H1 (cell line): ENCODE results near the gene PTPRD. TPM values are rescaled to one million over a fixed set of nuclear protein-coding genes. Genes with fewer than 3 reads are reported as not detected.

Source experiments
- BRCA1 ChIP-seq: IDR thresholded peaks from 2 replicates; pipeline ENCODE4 v1.6.1; 2012; ENCODE audit warnings: low read depth, low read length, improper control_type of control experiment
- CBX5 ChIP-seq: fragments of 300-800, 300-1000 bp; sonication (generic); IDR thresholded peaks from 2 replicates; pipeline ENCODE4 v1.7.1; 2016; ENCODE audit warnings: antibody characterized with exemption, low read length, low read depth
- CHD2 ChIP-seq: IDR thresholded peaks from 2 replicates; pipeline ENCODE4 v1.6.1; 2012; ENCODE audit warnings: low read length, improper control_type of control experiment
- CHD7 ChIP-seq: fragments of 300-600 bp; sonication (generic); IDR thresholded peaks from 2 replicates; pipeline ENCODE4 v1.7.1; 2012; ENCODE audit warnings: low read length, moderate library complexity, mild to moderate bottlenecking, inconsistent platforms; ENCODE audit not compliant: insufficient replicate concordance
- CTBP2 ChIP-seq: IDR thresholded peaks from 2 replicates; pipeline ENCODE4 v1.7.0; 2011; ENCODE audit warnings: borderline replicate concordance, mild to moderate bottlenecking, moderate library complexity, mixed read lengths, low read length; ENCODE audit not compliant: insufficient read depth, insufficient read length
- KDM5A ChIP-seq: fragments of 200-600 bp; IDR thresholded peaks from 2 replicates; pipeline ENCODE4 v1.7.1; 2012; ENCODE audit warnings: mild to moderate bottlenecking, low read length, inconsistent platforms, mixed read lengths
- NANOG ChIP-seq: IDR thresholded peaks from 2 replicates; pipeline ENCODE4 v1.6.1; 2011; ENCODE audit warnings: low read length, low read depth, mild to moderate bottlenecking, inconsistent platforms; ENCODE audit not compliant: insufficient read depth, poor library complexity, severe bottlenecking
- RNF2 ChIP-seq: fragments of 200-900, 300-1000 bp; sonication (generic); IDR thresholded peaks from 2 replicates; pipeline ENCODE4 v1.7.1; 2016; ENCODE audit warnings: borderline replicate concordance, low read depth, mild to moderate bottlenecking, antibody characterized with exemption, low read length; ENCODE audit not compliant: poor library complexity, severe bottlenecking; ENCODE audit errors: missing control alignments
- RXRA ChIP-seq: IDR thresholded peaks from 2 replicates; pipeline ENCODE4 v1.6.1; 2011; ENCODE audit warnings: low read depth, mild to moderate bottlenecking, low read length, moderate library complexity; ENCODE audit not compliant: insufficient read depth
- SIRT6 ChIP-seq: IDR thresholded peaks from one replicate; pipeline ENCODE4 v1.7.1; 2012; ENCODE audit warnings: low read length, inconsistent platforms
- SP1 ChIP-seq: IDR thresholded peaks from 2 replicates; pipeline ENCODE4 v1.6.1; 2011; ENCODE audit warnings: low read depth, low read length
- TAF7 ChIP-seq: optimal IDR thresholded peaks from 2 replicates; pipeline ENCODE3; 2011; ENCODE audit warnings: low read depth, mild to moderate bottlenecking, inconsistent platforms, low read length, moderate library complexity, borderline replicate concordance
- polyA plus RNA-seq, 7 experiments: library from polyadenylated mRNA; depleted of rRNA in 3 of 7; stranded (reverse) in 5 of 7; unstranded in 2 of 7; fragments of >200 nt in 5 of 7; fragments of 200-250 nt in 2 of 7; gene quantifications; 1 replicate in 5 of 7; 2 replicates in 1 of 7; 4 replicates in 1 of 7; pipeline versions ENCODE4 v1.2.1 to v1.2.3, GENCODE V29; 2011 to 2013; ENCODE audit warnings: missing spikeins in 2 of 7, mixed read lengths in 2 of 7
- total RNA-seq: library from RNA; stranded (reverse); fragmentation: NEBNext Ultra II Directional; extraction: Animal tissue kit (Norgen Biotek cat#: 25700); gene quantifications from 2 replicates; pipeline ENCODE4 v1.2.1, GENCODE V29; 2021

PTPRD gene
- total and polyA plus RNA-seq, 2 of the 8 experiments (the other 6 are each of a cell fraction or from before 2014, with no cell fraction given), result 17.2 to 77.0 TPM

- TF ChIP-seq CHD7 (no peak), SP1 (no peak), RXRA (no peak), TAF7 (no peak), SIRT6 (no peak), CBX5 (no peak), CTBP2 (no peak), CHD2 (no peak), BRCA1 (no peak), RNF2 (no peak), NANOG (no peak), KDM5A (no peak)
Observed at GRCh38 chr9:10649076-10649475, 36.3 kb upstream of the PTPRD start (continued).
